ENCODE measurements around the gene C15orf61. TPM values are rescaled to one million over a fixed set of nuclear protein-coding genes. Genes with fewer than 3 reads are reported as not detected.

The C15orf61 gene
- total RNA-seq, 2 experiments from 2014 or later, result 3.5 to 3.8 TPM

DNA sequence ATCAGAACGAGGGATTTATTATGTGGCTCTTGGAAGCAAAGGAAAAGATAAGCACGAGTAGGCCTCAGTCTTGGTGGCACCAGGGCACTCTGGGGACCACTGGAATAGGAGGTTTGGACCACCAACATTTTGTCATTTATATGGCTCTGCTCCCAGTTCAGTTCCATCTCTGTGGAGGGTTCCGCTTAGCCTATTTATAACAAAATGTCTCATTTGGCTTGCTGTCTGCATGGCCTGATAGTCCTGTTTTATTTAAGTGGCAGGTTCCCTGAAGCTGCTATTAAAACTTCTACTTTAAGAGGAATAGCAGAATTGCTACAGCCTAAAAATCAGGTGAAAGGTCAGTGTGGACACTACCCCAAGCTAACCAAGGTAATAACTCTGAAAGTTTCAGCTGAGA, 48.7 kb downstream of the C15orf61 start:
- ATAC-seq (no peak), DNase-seq (no peak)
- Mint-ChIP-seq H3K4me3 (no peak overlapping the region), H3K27me3 (no peaks in the 10 kb centered on the region), H3K4me1 (peaks cover 10% of the 10 kb centered on the region), H3K36me3 (peaks cover 3% of the 10 kb centered on the region), H3K9me3 (ENCODE audit: low read depth) (peaks cover 2% of the 10 kb centered on the region), H3K27ac (no peak overlapping the region)
- CTCF ChIA-PET, result no interaction called here

DNA sequence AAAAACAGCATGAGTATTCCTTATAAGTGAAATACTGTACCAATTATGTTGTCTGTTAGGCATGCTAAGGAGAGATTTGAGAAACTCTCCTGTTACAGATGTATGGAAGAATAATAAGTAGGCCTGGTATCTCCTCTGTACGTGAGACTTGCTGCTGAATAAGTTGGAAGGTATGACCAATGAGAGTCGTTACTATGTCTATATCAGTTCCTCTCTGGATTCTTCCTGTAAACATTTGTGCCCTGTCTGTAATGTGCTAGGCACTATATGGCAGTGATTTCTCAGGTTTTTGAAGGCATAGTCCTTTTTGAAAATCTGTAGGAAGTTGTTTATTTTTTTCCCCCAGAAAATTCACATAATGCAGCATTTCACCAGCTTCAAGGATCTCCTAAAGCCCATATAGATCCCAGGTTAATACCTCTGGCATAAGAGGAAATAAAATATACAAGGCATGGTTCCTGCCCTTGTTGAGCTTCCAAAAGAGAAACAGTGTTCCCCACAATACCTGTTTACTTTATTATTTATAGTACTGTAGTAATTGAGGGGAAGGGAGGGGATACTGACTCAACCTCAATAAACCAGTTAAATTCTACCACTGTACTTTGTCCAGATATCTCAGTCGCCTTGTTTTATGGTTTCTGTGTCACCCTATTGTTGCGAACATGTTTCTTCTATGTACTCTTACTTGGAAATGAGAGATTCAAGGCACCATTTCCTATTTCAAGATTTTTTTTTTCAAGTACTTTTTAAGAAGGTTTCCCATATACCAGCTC, 50.1 kb downstream of the C15orf61 start:
- Mint-ChIP-seq H3K27ac (no peak overlapping the region), H3K4me3 (no peak overlapping the region), H3K4me1 (no peaks in the 10 kb centered on the region), H3K9me3 (ENCODE audit: low read depth) (no peaks in the 10 kb centered on the region), H3K36me3 (no peaks in the 10 kb centered on the region), H3K27me3 (no peaks in the 10 kb centered on the region)
- DNase-seq (no peak), ATAC-seq (no peak)
- CTCF ChIA-PET, result no interaction called here

DNA sequence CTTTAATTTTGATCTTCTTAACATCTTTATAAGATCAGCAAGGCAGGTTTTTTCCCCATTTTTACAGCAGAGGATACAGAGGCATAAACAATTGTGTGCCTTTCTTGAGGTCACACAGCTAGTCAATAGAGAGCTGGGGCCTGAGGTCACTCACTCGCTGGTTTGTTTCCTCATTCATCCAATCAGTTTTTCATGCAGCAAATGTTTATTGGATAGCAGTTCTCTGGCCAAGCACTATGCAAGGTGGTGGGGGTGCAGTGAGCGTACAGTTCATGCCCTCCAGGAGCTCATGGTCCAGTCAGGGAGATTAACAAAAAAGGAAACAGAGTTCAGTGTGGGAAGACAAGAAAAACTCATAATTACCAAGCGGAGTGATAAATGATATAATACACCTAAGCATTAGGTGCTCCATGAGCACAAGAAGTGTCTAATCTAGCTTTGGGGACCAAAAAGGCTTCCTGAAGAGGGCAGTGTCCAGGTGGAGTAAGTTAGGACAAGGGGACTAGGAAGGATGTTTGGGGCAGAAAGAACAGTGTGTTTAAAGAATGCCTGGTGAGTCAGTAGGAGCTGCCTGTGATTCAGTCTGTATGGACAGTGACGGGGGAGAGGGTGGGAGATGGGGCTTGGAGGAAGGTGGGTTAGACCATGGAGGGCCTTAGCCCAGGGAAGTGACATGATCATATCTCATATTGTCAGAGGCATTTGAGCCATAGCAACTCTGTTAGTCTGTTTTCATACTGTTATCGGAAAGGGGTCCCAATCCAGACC, 50.9 kb downstream of the C15orf61 start:
- CTCF ChIA-PET, result no interaction called here

DNA sequence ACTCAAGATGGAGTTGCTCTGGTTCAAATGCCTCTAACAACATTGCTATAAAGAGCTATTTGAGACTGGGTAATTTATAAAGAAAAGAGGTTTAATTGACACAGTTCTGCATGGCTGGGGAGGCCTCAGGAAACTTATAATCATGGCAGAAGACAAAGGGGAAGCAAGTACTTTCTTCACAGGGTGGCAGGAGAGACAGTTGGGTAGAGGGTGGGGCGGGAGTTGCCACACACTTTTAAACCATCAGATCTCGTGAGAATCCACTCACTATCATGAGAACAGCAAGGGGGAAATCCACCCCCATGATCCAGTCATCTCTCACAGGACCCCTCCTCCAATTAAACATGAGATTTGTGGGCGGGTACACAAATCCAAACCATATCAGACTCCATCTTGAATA, 52.3 kb downstream of the C15orf61 start:
- H3K36me3 Mint-ChIP-seq, result no peaks in the 10 kb centered on the region
- no peak for DNase-seq
- H3K4me1 Mint-ChIP-seq, result no peaks in the 10 kb centered on the region
- no peak for ATAC-seq
- CTCF ChIA-PET, result interaction anchor here (0.7 kb wide), 1 partner anchor 38 kb away, joined by 4 read pairs; no protein-coding TSS in a partner anchor
- H3K27ac Mint-ChIP-seq, result no peak overlapping the region
- H3K4me3 Mint-ChIP-seq, result no peak overlapping the region
- no peaks in the 10 kb centered on the region for H3K27me3 Mint-ChIP-seq
- H3K9me3 Mint-ChIP-seq (ENCODE audit: low read depth), result no peaks in the 10 kb centered on the region

More for the DNA sequence above, 50.9 kb downstream of the C15orf61 start:
- no peaks in the 10 kb centered on the region for H3K4me1 Mint-ChIP-seq
- H3K9me3 Mint-ChIP-seq (ENCODE audit: low read depth), result no peaks in the 10 kb centered on the region
- no peak for DNase-seq
- H3K36me3 Mint-ChIP-seq, result no peaks in the 10 kb centered on the region
- ATAC-seq, result no peak
- no peaks in the 10 kb centered on the region for H3K27me3 Mint-ChIP-seq
- no peak overlapping the region for H3K4me3 Mint-ChIP-seq
- H3K27ac Mint-ChIP-seq, result no peak overlapping the region

DNA sequence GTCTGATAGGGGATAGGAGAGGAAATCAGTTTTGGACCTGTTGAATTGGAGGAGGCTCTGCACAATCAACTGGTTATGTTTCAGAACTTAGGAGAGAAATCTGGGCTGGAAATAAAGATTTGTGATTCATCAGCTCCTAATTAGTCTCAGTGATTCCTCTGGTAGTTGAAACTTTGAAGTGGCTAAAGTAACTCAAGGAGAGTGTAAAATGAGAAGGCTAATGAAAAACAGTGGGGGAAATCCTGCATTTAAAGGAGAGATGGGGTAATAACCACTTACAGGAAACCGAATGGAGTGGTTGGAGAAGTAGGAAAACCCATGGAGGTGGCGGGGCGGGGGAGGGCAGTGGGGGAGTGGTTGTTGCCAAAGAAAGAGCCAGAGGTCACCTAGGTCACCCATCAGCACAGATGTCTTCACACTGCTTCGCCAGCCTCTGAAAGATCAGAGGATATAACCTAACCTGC, 54.1 kb downstream of the C15orf61 start:
- H3K36me3 Mint-ChIP-seq, result no peaks in the 10 kb centered on the region
- H3K9me3 Mint-ChIP-seq (ENCODE audit: low read depth), result no peaks in the 10 kb centered on the region
- no peak overlapping the region for H3K4me3 Mint-ChIP-seq
- no peaks in the 10 kb centered on the region for H3K4me1 Mint-ChIP-seq
- DNase-seq, result no peak
- no peak for ATAC-seq
- no peak overlapping the region for H3K27ac Mint-ChIP-seq
- CTCF ChIA-PET, result interaction anchor here (0.5 kb wide), 1 partner anchor 98 kb away, joined by 3 read pairs; no protein-coding TSS in a partner anchor
- no peaks in the 10 kb centered on the region for H3K27me3 Mint-ChIP-seq

DNA sequence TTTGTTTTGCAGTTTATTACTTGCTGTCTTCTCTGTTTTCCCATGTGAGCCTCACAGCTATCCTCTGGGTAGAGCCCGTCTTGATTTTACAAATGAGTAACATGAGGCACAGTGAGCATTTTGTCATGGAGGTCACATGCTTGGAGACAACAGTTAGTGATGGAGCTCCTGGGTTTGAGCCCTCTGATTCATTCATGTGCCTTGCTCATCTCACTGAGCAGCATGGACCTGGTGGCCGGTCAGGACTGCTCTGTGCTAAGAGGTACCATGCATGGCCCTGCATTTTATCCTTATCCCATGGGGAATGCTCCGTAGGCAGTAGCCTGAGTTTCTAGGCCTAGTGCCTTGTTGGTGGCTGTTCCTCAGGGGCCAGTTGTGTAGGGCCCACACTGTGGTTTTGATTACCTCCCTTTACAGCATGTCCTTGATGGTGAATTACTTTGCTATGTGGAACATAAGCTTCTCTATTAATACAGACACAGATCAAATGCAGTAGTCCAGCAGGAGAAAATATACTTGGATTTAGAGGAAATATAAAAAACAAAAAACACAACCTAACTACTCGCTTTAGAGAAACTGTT, 57.2 kb downstream of the C15orf61 start:
- Mint-ChIP-seq H3K27ac (no peak overlapping the region), H3K36me3 (no peaks in the 10 kb centered on the region), H3K4me1 (no peaks in the 10 kb centered on the region), H3K9me3 (ENCODE audit: low read depth) (no peaks in the 10 kb centered on the region), H3K4me3 (no peak overlapping the region), H3K27me3 (no peaks in the 10 kb centered on the region)
- no peak for ATAC-seq
- DNase-seq, result no peak
- CTCF ChIA-PET, result no interaction called here

DNA sequence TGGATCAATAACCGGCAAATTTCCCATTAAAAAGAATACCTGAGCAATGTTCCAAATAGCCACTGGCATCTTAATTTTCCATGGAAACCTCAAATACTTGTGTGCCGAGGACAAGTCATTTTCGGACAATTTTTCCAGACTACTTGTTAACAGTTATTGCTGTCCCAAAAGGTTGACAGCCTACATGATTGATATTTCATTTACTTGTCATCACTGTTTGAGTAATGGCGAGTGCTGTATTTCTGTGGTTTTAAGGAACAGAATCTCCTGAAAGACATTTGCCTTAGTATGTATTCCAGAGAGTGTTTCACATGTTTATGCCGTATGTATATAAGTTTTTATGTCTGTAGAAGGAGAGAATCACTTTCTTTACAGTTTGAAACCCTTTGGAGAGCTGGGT, 58.2 kb downstream of the C15orf61 start:
- Mint-ChIP-seq H3K36me3 (no peaks in the 10 kb centered on the region), H3K27me3 (no peaks in the 10 kb centered on the region), H3K27ac (no peak overlapping the region), H3K4me1 (no peaks in the 10 kb centered on the region), H3K4me3 (no peak overlapping the region), H3K9me3 (ENCODE audit: low read depth) (no peaks in the 10 kb centered on the region)
- no peak for ATAC-seq
- DNase-seq, result no peak
- CTCF ChIA-PET, result no interaction called here

Other genes starting within 250 kb of the C15orf61 start
- 10 to 100 TPM; 15.7 to 23.5 TPM for gene MAP2K5, start 21.6 kb downstream of the C15orf61 start, total RNA-seq

All from activated CD8-positive, alpha-beta memory T cell treated with anti-CD3 and anti-CD28 coated beads, Interleukin-2, amount 10 ng/mL, durations not matched to agents 7 days and 5 days (primary cell).